GM12892 (cell line): Measurements from ENCODE around the gene PITPNC1.
"Not testable (repeated sequence)": the region's sequence is repeated elsewhere in the genome, so short reads cannot be mapped to it uniquely, and the experiment has no call there.

Experiments used
- DNase-seq: peaks from one replicate; pipeline ENCODE4 v3.0.0; 2011; ENCODE audit not compliant: insufficient read length
- FAIRE-seq: peaks from 2 replicates; lab custom pipeline; 2011; peaks lifted over from hg19 to GRCh38; lab: Jason Lieb, UNC
- POLR2A ChIP-seq: IDR thresholded peaks from 2 replicates; pipeline ENCODE4 v1.6.1; 2011; ENCODE audit warnings: low read depth, low read length, control low read depth
- POLR2AphosphoS5 ChIP-seq: IDR thresholded peaks from 2 replicates; pipeline ENCODE4 v1.6.1; 2011; ENCODE audit warnings: low read depth, low read length, control low read depth
- TAF1 ChIP-seq: IDR thresholded peaks from 2 replicates; pipeline ENCODE4 v1.6.1; 2011; ENCODE audit warnings: low read depth, mild to moderate bottlenecking, control low read depth, low read length, borderline replicate concordance

Gene PITPNC1

GRCh38 chr17:67500677-67501300 is 123.7 kb downstream of the PITPNC1 start:
- no peak for TF ChIP-seq POLR2A
- TF ChIP-seq TAF1, result no peak
- TF ChIP-seq POLR2AphosphoS5, result no peak
- DNase-seq, result no peak
- no peak for FAIRE-seq

GRCh38 chr17:67502151-67502550 is 125.1 kb downstream of the PITPNC1 start:
- DNase-seq (no peak), FAIRE-seq (no peak)
- TF ChIP-seq POLR2A (no peak), POLR2AphosphoS5 (no peak), TAF1 (no peak)

- DNase-seq (no peak), FAIRE-seq (no peak)
- TF ChIP-seq TAF1 (no peak), POLR2A (no peak), POLR2AphosphoS5 (no peak)
These were observed 126.1 kb downstream of the PITPNC1 start for GRCh38 chr17:67503184-67503583.

- FAIRE-seq, result no peak
- DNase-seq, result no peak
- no peak for TF ChIP-seq POLR2AphosphoS5
- no peak for TF ChIP-seq POLR2A
- TF ChIP-seq TAF1, result no peak
These were observed 126.7 kb downstream of the PITPNC1 start for GRCh38 chr17:67503739-67504138.

GRCh38 chr17:67504182-67504581 is 127.1 kb downstream of the PITPNC1 start:
- no peak for TF ChIP-seq POLR2AphosphoS5
- no peak for TF ChIP-seq TAF1
- no peak for TF ChIP-seq POLR2A

GRCh38 chr17:67506966-67507365 is 129.9 kb downstream of the PITPNC1 start:
- FAIRE-seq (no peak), DNase-seq (no peak)
- TF ChIP-seq POLR2AphosphoS5 (no peak), TAF1 (no peak), POLR2A (no peak)

More at GRCh38 chr17:67504182-67504581, 127.1 kb downstream of the PITPNC1 start:
- DNase-seq (no peak), FAIRE-seq (no peak)

- peak; percentile 70 for FAIRE-seq
- TF ChIP-seq POLR2AphosphoS5, result no peak
- no peak for TF ChIP-seq POLR2A
- no peak for TF ChIP-seq TAF1
- DNase-seq, result no peak
These were observed 132.6 kb downstream of the PITPNC1 start for GRCh38 chr17:67509390-67510287.

- FAIRE-seq (no peak), DNase-seq (no peak)
- TF ChIP-seq POLR2A (no peak), POLR2AphosphoS5 (no peak), TAF1 (no peak)
These were observed 133.9 kb downstream of the PITPNC1 start for GRCh38 chr17:67511012-67511411.

- TF ChIP-seq POLR2A, result no peak
- no peak for TF ChIP-seq POLR2AphosphoS5
- no peak for TF ChIP-seq TAF1
- DNase-seq (no peak), FAIRE-seq (no peak)
These were observed 134.7 kb downstream of the PITPNC1 start for GRCh38 chr17:67511804-67512203.

- peak; percentile 23 for DNase-seq
- FAIRE-seq, result peak; percentile 36
- TF ChIP-seq POLR2AphosphoS5 (no peak), POLR2A (no peak), TAF1 (no peak)
These were observed 137.9 kb downstream of the PITPNC1 start for GRCh38 chr17:67514998-67515397.

GRCh38 chr17:67515490-67516083 is 138.5 kb downstream of the PITPNC1 start:
- DNase-seq, result no peak
- TF ChIP-seq POLR2AphosphoS5 (no peak), TAF1 (no peak), POLR2A (no peak)
- FAIRE-seq, result no peak

- not testable (repeated sequence) for DNase-seq, FAIRE-seq
These were observed 139.5 kb downstream of the PITPNC1 start for GRCh38 chr17:67516571-67516970.
